Mesendoderm (in vitro differentiated cells): ENCODE results near the gene DCAF15.
"Not testable (repeated sequence)": the region's sequence is repeated elsewhere in the genome, so short reads cannot be mapped to it uniquely, and the experiment has no call there.

Experiments
- DNase-seq: peaks from one replicate; pipeline ENCODE4 v3.0.0; 2013
- H2AK5ac ChIP-seq: 2 replicates; pipeline ENCODE4 v1.6.1; 2013; ENCODE audit warnings: low read length, inconsistent platforms
- H2BK120ac ChIP-seq: 2 replicates; pipeline ENCODE4 v1.6.1; 2013; ENCODE audit warnings: low read depth, mild to moderate bottlenecking, low read length, moderate library complexity, mixed read lengths
- H2BK15ac ChIP-seq: replicated peaks from 2 replicates; pipeline ENCODE4 v1.6.1; 2013; ENCODE audit warnings: low read depth, mild to moderate bottlenecking, moderate library complexity
- H2BK5ac ChIP-seq: 2 replicates; pipeline ENCODE4 v1.6.1; 2013; ENCODE audit warnings: low read length, inconsistent platforms
- H3K18ac ChIP-seq: 2 replicates; pipeline ENCODE4 v1.6.1; 2013; ENCODE audit warnings: mild to moderate bottlenecking, low read length, mixed read lengths
- H3K23ac ChIP-seq: one replicate; pipeline ENCODE4 v1.6.1; 2013; ENCODE audit warnings: low read length
- H3K27ac ChIP-seq: 2 replicates; pipeline ENCODE4 v1.5.1; 2013; ENCODE audit warnings: low read depth, mild to moderate bottlenecking, inconsistent platforms, low read length, moderate library complexity
- H3K27me3 ChIP-seq: 2 replicates; pipeline ENCODE4 v1.6.1; 2013; ENCODE audit warnings: low read length, control low read depth, mild to moderate bottlenecking, inconsistent platforms; ENCODE audit not compliant: insufficient read depth, poor library complexity
- H3K36me3 ChIP-seq: 2 replicates; pipeline ENCODE4 v1.6.1; 2013; ENCODE audit warnings: low read length, inconsistent platforms; ENCODE audit not compliant: control insufficient read depth, insufficient read depth
- H3K4ac ChIP-seq: one replicate; pipeline ENCODE4 v1.6.1; 2013; ENCODE audit warnings: low read depth, mild to moderate bottlenecking, low read length, moderate library complexity
- H3K4me1 ChIP-seq: 2 replicates; pipeline ENCODE4 v1.6.1; 2013; ENCODE audit warnings: low read depth, low read length, inconsistent platforms; ENCODE audit not compliant: control insufficient read depth
- H3K4me2 ChIP-seq: 2 replicates; pipeline ENCODE4 v1.6.1; 2013; ENCODE audit warnings: low read length
- H3K4me3 ChIP-seq: 2 replicates; pipeline ENCODE4 v1.5.1; 2013; ENCODE audit warnings: mild to moderate bottlenecking, low read length
- H3K56ac ChIP-seq: one replicate; pipeline ENCODE4 v1.6.1; 2013; ENCODE audit warnings: low read length
- H3K79me1 ChIP-seq: 2 replicates; pipeline ENCODE4 v1.6.1; 2013; ENCODE audit warnings: low read length, inconsistent platforms
- H3K79me2 ChIP-seq: 2 replicates; pipeline ENCODE4 v1.6.1; 2013; ENCODE audit warnings: mild to moderate bottlenecking, low read length; ENCODE audit not compliant: control insufficient read depth, insufficient read depth
- H3K9ac ChIP-seq: 2 replicates; pipeline ENCODE4 v1.6.1; 2013; ENCODE audit warnings: low read length, inconsistent platforms
- H4K5ac ChIP-seq: one replicate; pipeline ENCODE4 v1.6.1; 2013; ENCODE audit warnings: low read length
- H4K8ac ChIP-seq: one replicate; pipeline ENCODE4 v1.6.1; 2013; ENCODE audit warnings: low read depth, mild to moderate bottlenecking, control low read depth, low read length, moderate library complexity
- WGBS: extraction: QIAGEN DNeasy Blood & Tissue Kit; methylation state at CpG from one replicate; pipeline ENCODE4 v1.1.7; 2013; ENCODE audit warnings: low lambda C conversion rate, missing lambda C conversion rate; ENCODE audit not compliant: insufficient coverage; ENCODE audit errors: extremely low coverage; 5-methylcytosine and 5-hydroxymethylcytosine counted together

The DCAF15 gene

GRCh38 chr19:13920524-13920923, 31.8 kb upstream of the DCAF15 start:
- Histone ChIP-seq H2BK5ac (no peak overlapping the region), H3K9ac (no peak overlapping the region), H3K79me1 (no peaks in the 10 kb centered on the region), H3K4me2 (no peak overlapping the region), H3K79me2 (no peaks in the 10 kb centered on the region), H2BK120ac (no peak overlapping the region), H3K56ac (no peak overlapping the region), H2BK15ac (no peak overlapping the region), H3K4ac (no peak overlapping the region), H2AK5ac (no peak overlapping the region), H4K8ac (no peak overlapping the region), H3K27ac (no peak overlapping the region), H3K27me3 (no peaks in the 10 kb centered on the region), H3K36me3 (peaks cover 5% of the 10 kb centered on the region), H3K23ac (no peak overlapping the region), H4K5ac (no peak overlapping the region), H3K18ac (no peak overlapping the region), H3K4me3 (no peak overlapping the region), H3K4me1 (no peaks in the 10 kb centered on the region)
- no peak for DNase-seq
- WGBS = no CpG with 5 or more reads among the region's 11 CpGs

GRCh38 chr19:13920940-13921747, 31.2 kb upstream of the DCAF15 start:
- no peak overlapping the region for H2BK5ac ChIP-seq
- H3K23ac ChIP-seq = no peak overlapping the region
- H2BK120ac ChIP-seq = no peak overlapping the region
- H2AK5ac ChIP-seq = no peak overlapping the region
- H3K27me3 ChIP-seq = no peaks in the 10 kb centered on the region
- H4K8ac ChIP-seq = no peak overlapping the region
- peaks cover 5% of the 10 kb centered on the region for H3K36me3 ChIP-seq
- no peak overlapping the region for H3K27ac ChIP-seq
- no peak overlapping the region for H3K9ac ChIP-seq
- no peaks in the 10 kb centered on the region for H3K4me1 ChIP-seq
- H4K5ac ChIP-seq = no peak overlapping the region
- H3K4ac ChIP-seq = no peak overlapping the region
- no peak overlapping the region for H3K4me2 ChIP-seq
- no CpG with 5 or more reads among the region's 2 CpGs for WGBS
- no peak overlapping the region for H3K56ac ChIP-seq
- H3K4me3 ChIP-seq = no peak overlapping the region
- H2BK15ac ChIP-seq = no peak overlapping the region
- no peaks in the 10 kb centered on the region for H3K79me1 ChIP-seq
- H3K79me2 ChIP-seq = no peaks in the 10 kb centered on the region
- no peak overlapping the region for H3K18ac ChIP-seq
- peak; percentile 89 for DNase-seq

GRCh38 chr19:13922118-13922517, 30.2 kb upstream of the DCAF15 start:
- not testable (repeated sequence) for H3K18ac ChIP-seq, H3K4me2 ChIP-seq, H4K8ac ChIP-seq, H3K9ac ChIP-seq, H3K4me1 ChIP-seq, H2BK5ac ChIP-seq, H3K4ac ChIP-seq, H4K5ac ChIP-seq, H3K27me3 ChIP-seq, H3K4me3 ChIP-seq, H3K79me2 ChIP-seq, H3K23ac ChIP-seq, H2AK5ac ChIP-seq, H3K36me3 ChIP-seq, H3K56ac ChIP-seq, H3K27ac ChIP-seq, H2BK15ac ChIP-seq, H3K79me1 ChIP-seq, H2BK120ac ChIP-seq, DNase-seq
- no CpG with 5 or more reads among the region's 6 CpGs for whole genome bisulfite sequencing

GRCh38 chr19:13923194-13923987, 28.9 kb upstream of the DCAF15 start:
- peaks cover 7% of the 10 kb centered on the region for H3K36me3 ChIP-seq
- H3K4me3 ChIP-seq = no peak overlapping the region
- H3K79me2 ChIP-seq = no peaks in the 10 kb centered on the region
- H2AK5ac ChIP-seq = no peak overlapping the region
- no peak overlapping the region for H3K4ac ChIP-seq
- no peak overlapping the region for H3K9ac ChIP-seq
- no peak overlapping the region for H3K27ac ChIP-seq
- no peak overlapping the region for H4K5ac ChIP-seq
- no peak overlapping the region for H3K23ac ChIP-seq
- H2BK120ac ChIP-seq = no peak overlapping the region
- H3K4me1 ChIP-seq = no peaks in the 10 kb centered on the region
- H3K79me1 ChIP-seq = no peaks in the 10 kb centered on the region
- H2BK5ac ChIP-seq = no peak overlapping the region
- no peak overlapping the region for H3K18ac ChIP-seq
- WGBS = no CpG with 5 or more reads among the region's 28 CpGs
- H3K27me3 ChIP-seq = no peaks in the 10 kb centered on the region
- no peak overlapping the region for H2BK15ac ChIP-seq
- no peak overlapping the region for H4K8ac ChIP-seq
- no peak for DNase-seq
- no peak overlapping the region for H3K4me2 ChIP-seq
- H3K56ac ChIP-seq = no peak overlapping the region

GRCh38 chr19:13926010-13926409, 26.3 kb upstream of the DCAF15 start:
- H2AK5ac ChIP-seq = no peak overlapping the region
- no peak overlapping the region for H2BK120ac ChIP-seq
- H2BK5ac ChIP-seq = no peak overlapping the region
- no peaks in the 10 kb centered on the region for H3K79me1 ChIP-seq
- H3K23ac ChIP-seq = no peak overlapping the region
- H3K56ac ChIP-seq = no peak overlapping the region
- no peak overlapping the region for H3K27ac ChIP-seq
- H3K27me3 ChIP-seq = no peaks in the 10 kb centered on the region
- no peak overlapping the region for H3K4me3 ChIP-seq
- H3K9ac ChIP-seq = no peak overlapping the region
- no peaks in the 10 kb centered on the region for H3K4me1 ChIP-seq
- DNase-seq = no peak
- no peak overlapping the region for H3K4me2 ChIP-seq
- no peaks in the 10 kb centered on the region for H3K79me2 ChIP-seq
- H2BK15ac ChIP-seq = no peak overlapping the region
- no peak overlapping the region for H4K8ac ChIP-seq
- WGBS = no CpG with 5 or more reads among the region's 4 CpGs
- no peak overlapping the region for H3K18ac ChIP-seq
- H3K4ac ChIP-seq = no peak overlapping the region
- peaks cover 2% of the 10 kb centered on the region for H3K36me3 ChIP-seq
- H4K5ac ChIP-seq = no peak overlapping the region
